Adrenal gland (tissue), 12 donors: Measurements from ENCODE around the gene MEOX2. TPM values are rescaled to one million over a fixed set of nuclear protein-coding genes. Genes with fewer than 3 reads are reported as not detected.

Experiments
- DNase-seq, 7 donors: peaks; one replicate each; pipeline ENCODE4 v3.0.0-alpha.2; 2019 to 2020
- H3K27ac ChIP-seq, 5 donors: fragments of 200-600 bp; sonication (generic) in 4 of 5; 1 replicate in 3 of 5; 2 replicates in 2 of 5; pipeline versions ENCODE4 v1.5.1 to v1.8.0; 2016 to 2020; ENCODE audit warnings: mild to moderate bottlenecking in 1 of 5
- H3K27me3 ChIP-seq: fragments of 200-600 bp; 2 replicates; pipeline ENCODE4 v1.8.0; 2021
- H3K36me3 ChIP-seq, 2 donors: fragments of 200-600 bp; replicated peaks in 1 of 2; 1 replicate in 1 of 2; 2 replicates in 1 of 2; pipeline versions ENCODE4 v1.5.1 to v1.8.0; 2018 to 2022
- H3K4me1 ChIP-seq, 2 donors: fragments of 200-600 bp; replicated peaks in 1 of 2; 1 replicate in 1 of 2; 2 replicates in 1 of 2; pipeline versions ENCODE4 v1.5.1 to v1.8.0; 2018 to 2021
- H3K4me3 ChIP-seq, 4 donors: fragments of 200-600 bp; sonication (generic) in 3 of 4; one replicate each; pipeline ENCODE4 v1.5.1; 2016 to 2018
- H3K9me3 ChIP-seq, 3 donors: fragments of 200-600 bp; sonication (generic) in 1 of 3; replicated peaks in 1 of 3; 1 replicate in 2 of 3; 2 replicates in 1 of 3; pipeline versions ENCODE4 v1.5.1 to v1.8.0; 2016 to 2021
- POLR2A ChIP-seq, 2 donors: fragments of 450-650 bp; IDR thresholded peaks; one replicate each; pipeline ENCODE4 v1.6.1; 2017; ENCODE audit warnings: antibody characterized with exemption in 2 of 2, mild to moderate bottlenecking in 2 of 2, moderate library complexity in 1 of 2
- WGBS, 4 donors: extraction: QIAGEN DNeasy Blood & Tissue Kit in 2 of 4; methylation state at CpG; one replicate each; pipeline versions ENCODE4 v1.1.5 to v1.1.7; 2013 to 2017; 5-methylcytosine and 5-hydroxymethylcytosine counted together
- intact Hi-C, 2 donors: fragments of 100-400 bp; cut with DNase I; formaldehyde crosslinking; loops; one replicate each; pipeline versions ENCODE4 v1.14.1 to v1.15.0; 2022 to 2023
- polyA plus RNA-seq, 3 donors: library from polyadenylated mRNA; stranded (reverse); fragments of 200-250 nt in 2 of 3; fragments of 350-450 nt in 1 of 3; fragmentation: Illumina TruSeq in 1 of 3; extraction: RNeasy Lipid Tissue Mini Kit (QIAGEN cat#74804) in 1 of 3; gene quantifications; one replicate each; pipeline ENCODE4 v1.2.3, GENCODE V29; 2013 to 2014
- total RNA-seq, 9 donors: library from RNA; depleted of rRNA in 4 of 9; stranded (reverse); fragments of >200 nt in 4 of 9; fragments of 120-200 nt in 1 of 9; fragmentation: NEBNext Ultra II Directional in 1 of 9; extraction: Animal tissue kit (Norgen Biotek cat#: 25700) in 1 of 9; gene quantifications; one replicate each; pipeline versions ENCODE4 v1.1.0 to v1.2.4, GENCODE V29; 2013 to 2023
- TF ChIP-seq, protein P1 (sequence below), 6 experiments: fragments of 450-650 bp in 4 of 6; fragments of 200-600 bp in 2 of 6; sonication (generic) in 1 of 6; IDR thresholded peaks; 1 replicate in 5 of 6; 2 replicates in 1 of 6; pipeline versions ENCODE4 v1.5.1 to v1.8.0; 2016 to 2021; ENCODE audit warnings: antibody characterized with exemption in 6 of 6, mild to moderate bottlenecking in 2 of 6, moderate library complexity in 1 of 6
- donor health status: healthy with polysubstance abuse.
- donor health status: Bipolar disorder and iron deficiency.
- donor health status: DM: yes; HTN: yes; CAD: no.
- donor health status: DM: no; HTN: no; CAD: no.
- donor health status: DM: no; HTN: no; CAD: no.
- donor health status: DM: yes; HTN: yes; CAD: no.

Gene MEOX2
- total and polyA plus RNA-seq, 12 donors, result 0.14 to 3.0 (median 0.79) TPM; not detected in 2

DNA sequence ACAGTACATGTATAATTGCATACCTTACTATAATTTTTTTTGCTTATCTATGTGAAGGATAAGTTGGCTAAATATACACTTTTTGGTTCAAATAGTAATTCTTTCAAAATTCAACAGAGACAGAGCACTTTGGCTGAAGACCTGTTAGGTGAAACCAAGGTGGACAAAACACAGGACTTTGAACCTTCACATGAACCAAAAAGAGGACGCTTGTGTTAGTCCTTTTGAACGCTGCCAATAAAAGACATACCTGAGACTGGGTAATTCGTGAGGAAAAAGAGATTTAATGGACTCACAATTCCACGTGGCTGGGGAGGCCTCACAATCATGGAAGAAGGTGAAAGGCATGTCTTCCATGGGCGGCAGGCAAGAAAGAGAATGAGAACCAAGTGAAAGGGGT lies 120.0 kb downstream of the MEOX2 start:
- intact Hi-C loops, result no loop called here
- no peak overlapping the region for H3K27ac ChIP-seq
- TF ChIP-seq, protein P1, sequence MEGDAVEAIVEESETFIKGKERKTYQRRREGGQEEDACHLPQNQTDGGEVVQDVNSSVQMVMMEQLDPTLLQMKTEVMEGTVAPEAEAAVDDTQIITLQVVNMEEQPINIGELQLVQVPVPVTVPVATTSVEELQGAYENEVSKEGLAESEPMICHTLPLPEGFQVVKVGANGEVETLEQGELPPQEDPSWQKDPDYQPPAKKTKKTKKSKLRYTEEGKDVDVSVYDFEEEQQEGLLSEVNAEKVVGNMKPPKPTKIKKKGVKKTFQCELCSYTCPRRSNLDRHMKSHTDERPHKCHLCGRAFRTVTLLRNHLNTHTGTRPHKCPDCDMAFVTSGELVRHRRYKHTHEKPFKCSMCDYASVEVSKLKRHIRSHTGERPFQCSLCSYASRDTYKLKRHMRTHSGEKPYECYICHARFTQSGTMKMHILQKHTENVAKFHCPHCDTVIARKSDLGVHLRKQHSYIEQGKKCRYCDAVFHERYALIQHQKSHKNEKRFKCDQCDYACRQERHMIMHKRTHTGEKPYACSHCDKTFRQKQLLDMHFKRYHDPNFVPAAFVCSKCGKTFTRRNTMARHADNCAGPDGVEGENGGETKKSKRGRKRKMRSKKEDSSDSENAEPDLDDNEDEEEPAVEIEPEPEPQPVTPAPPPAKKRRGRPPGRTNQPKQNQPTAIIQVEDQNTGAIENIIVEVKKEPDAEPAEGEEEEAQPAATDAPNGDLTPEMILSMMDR (IDR thresholded peaks at IDR 0.05), result no peak
- no peak for TF ChIP-seq POLR2A (IDR thresholded peaks at IDR 0.05)
- H3K4me3 ChIP-seq, result no peak overlapping the region
- H3K4me1 ChIP-seq, result no peaks in the 10 kb centered on the region
- no peaks in the 10 kb centered on the region for H3K36me3 ChIP-seq
- H3K27me3 ChIP-seq, result no peaks in the 10 kb centered on the region
- DNase-seq, result no peak
- H3K9me3 ChIP-seq, result peaks cover 0 to 5% (median 0%) of the 10 kb centered on the region in 3 donors
- 68 to 77% (median 73%) methylated on average over 5 of the region's 5 CpGs for WGBS, 4 donors

DNA sequence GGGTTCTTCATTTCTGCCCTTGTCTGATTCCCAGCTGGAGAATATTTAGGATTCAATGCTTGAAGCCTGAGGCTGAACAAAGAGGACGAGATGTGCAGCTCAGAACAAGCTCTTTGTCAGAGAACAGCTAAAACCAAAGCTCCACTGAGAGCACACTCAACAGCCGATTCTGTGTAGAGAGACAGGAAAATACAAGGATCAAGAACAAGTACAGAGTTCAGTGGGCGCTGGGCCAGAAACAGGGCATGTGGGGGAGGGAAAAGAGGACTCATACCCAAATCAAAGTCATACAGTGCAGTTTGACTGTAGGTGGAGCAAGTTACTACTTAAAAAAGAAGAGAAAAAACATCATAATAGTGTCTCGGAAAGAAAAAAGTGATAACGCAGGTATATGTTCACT lies 124.6 kb downstream of the MEOX2 start, which contains the start of gene AGMO:
Gene AGMO (minus strand): TSS at position 181 of the 400 bp plus-strand sequence.
- TF ChIP-seq POLR2A (IDR thresholded peaks at IDR 0.05), result no peak
- TF ChIP-seq, protein P1 (IDR thresholded peaks at IDR 0.05), result no peak
- H3K27ac ChIP-seq, result no peak within 1 kb of the TSS
- DNase-seq, result peak in 1 of 7 donors; percentile 9
- 55 to 64% (median 61%) methylated on average over 5 of the region's 5 CpGs for WGBS, 4 donors
- intact Hi-C loops, result no loop called here
- no peaks in the 10 kb centered on the region for H3K36me3 ChIP-seq
- no peaks in the 10 kb centered on the region for H3K4me1 ChIP-seq
- no peaks in the 10 kb centered on the region for H3K9me3 ChIP-seq
- no peak within 1 kb of the TSS for H3K4me3 ChIP-seq
- no peaks in the 10 kb centered on the region for H3K27me3 ChIP-seq

Other genes starting within 250 kb of the MEOX2 start
- under 1 TPM in 3 of 9 donors, not detected in 6; 0.11 to 0.34 (median 0.15) TPM for gene AGMO, start 124.7 kb downstream of the MEOX2 start, total RNA-seq
- under 1 TPM in 2 of 3 donors, not detected in 1; 0.05 to 0.30 TPM for gene AGMO, start 124.7 kb downstream of the MEOX2 start, polyA plus RNA-seq